Measurements from ENCODE around the gene LRIG1. TPM values are rescaled to one million over a fixed set of nuclear protein-coding genes. Genes with fewer than 3 reads are reported as not detected.

LRIG1 gene
- total and polyA plus RNA-seq, 7 donors: 4.2 to 226 (median 150) TPM

GRCh38 chr3:66502245-66502874 is 1.5 kb upstream of the LRIG1 start:
- DNase-seq: no peak
- Histone ChIP-seq H3K9me3 (no peaks in the 10 kb centered on the region), H3K36me3 (no peaks in the 10 kb centered on the region), H3K27me3 (no peaks in the 10 kb centered on the region), H3K4me3 (peak overlapping the region in 1 of 4 donors; percentile 90), H3K4me1 (peaks cover 0 to 34% (median 30%) of the 10 kb centered on the region in 4 donors), H3K27ac (peak overlapping the region in 3 of 4 donors; percentile 90 to 95 (median 92))
- TF ChIP-seq, protein P1, sequence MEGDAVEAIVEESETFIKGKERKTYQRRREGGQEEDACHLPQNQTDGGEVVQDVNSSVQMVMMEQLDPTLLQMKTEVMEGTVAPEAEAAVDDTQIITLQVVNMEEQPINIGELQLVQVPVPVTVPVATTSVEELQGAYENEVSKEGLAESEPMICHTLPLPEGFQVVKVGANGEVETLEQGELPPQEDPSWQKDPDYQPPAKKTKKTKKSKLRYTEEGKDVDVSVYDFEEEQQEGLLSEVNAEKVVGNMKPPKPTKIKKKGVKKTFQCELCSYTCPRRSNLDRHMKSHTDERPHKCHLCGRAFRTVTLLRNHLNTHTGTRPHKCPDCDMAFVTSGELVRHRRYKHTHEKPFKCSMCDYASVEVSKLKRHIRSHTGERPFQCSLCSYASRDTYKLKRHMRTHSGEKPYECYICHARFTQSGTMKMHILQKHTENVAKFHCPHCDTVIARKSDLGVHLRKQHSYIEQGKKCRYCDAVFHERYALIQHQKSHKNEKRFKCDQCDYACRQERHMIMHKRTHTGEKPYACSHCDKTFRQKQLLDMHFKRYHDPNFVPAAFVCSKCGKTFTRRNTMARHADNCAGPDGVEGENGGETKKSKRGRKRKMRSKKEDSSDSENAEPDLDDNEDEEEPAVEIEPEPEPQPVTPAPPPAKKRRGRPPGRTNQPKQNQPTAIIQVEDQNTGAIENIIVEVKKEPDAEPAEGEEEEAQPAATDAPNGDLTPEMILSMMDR (IDR thresholded peaks at IDR 0.05): no peak
- TF ChIP-seq POLR2A (IDR thresholded peaks at IDR 0.05) (no peak), EP300 (IDR thresholded peaks at IDR 0.05) (no peak), POLR2AphosphoS5 (IDR thresholded peaks at IDR 0.05) (no peak)
- WGBS, 2 donors: 78 to 79% methylated on average over 6 of the region's 6 CpGs
- intact Hi-C loops (cut with DNase I): loop anchor here (5.0 kb wide), 4 partner anchors 50 to 465 kb away; partner anchors contain the start of gene MAGI1

DNA sequence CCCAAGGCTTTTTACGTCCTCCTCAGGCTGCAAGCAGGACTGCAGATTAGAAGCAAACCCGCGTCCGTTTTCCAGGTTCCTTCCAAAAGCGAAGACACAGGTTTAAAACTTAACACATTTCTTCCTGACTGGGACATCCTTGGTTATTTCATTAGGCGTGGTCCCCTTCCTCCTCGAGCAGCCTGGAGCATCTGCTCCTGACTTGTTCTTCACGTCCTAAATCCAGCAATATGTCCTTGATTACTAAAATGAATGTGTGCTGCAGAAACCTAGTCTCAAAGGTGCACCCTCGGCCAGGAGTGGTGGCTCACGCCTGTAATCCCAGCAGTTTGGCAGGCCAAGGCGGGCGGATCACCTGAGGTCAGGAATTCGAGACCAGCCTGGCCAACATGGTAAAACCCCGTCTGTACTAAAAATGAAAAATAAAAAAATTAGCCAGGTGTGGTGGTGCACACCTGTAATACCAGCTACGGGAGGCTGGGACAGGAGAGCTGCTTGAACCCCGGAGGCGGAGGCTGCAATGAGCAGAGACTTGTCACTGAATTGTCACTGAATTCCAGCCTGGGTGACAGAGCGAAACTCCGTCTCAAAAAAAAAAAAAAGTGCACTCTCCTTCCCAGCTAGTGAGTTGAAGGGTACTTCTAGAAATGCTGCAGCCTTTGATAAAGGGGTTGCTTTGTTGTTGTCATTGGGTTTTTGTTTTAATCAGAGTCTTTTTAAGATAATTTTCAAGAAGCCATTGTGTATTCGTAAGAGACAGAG is 842 bp upstream of the LRIG1 start:
- DNase-seq: no peak
- no peaks in the 10 kb centered on the region for H3K27me3 ChIP-seq
- H3K27ac ChIP-seq: peak overlapping the region; percentile 90 to 97 (median 94)
- no peaks in the 10 kb centered on the region for H3K9me3 ChIP-seq
- TF ChIP-seq POLR2A (IDR thresholded peaks at IDR 0.05): no peak
- TF ChIP-seq, protein P1 (IDR thresholded peaks at IDR 0.05): peak in 1 of 4 experiments; percentile 6
- no peaks in the 10 kb centered on the region for H3K36me3 ChIP-seq
- H3K4me1 ChIP-seq: peaks cover 0 to 38% (median 34%) of the 10 kb centered on the region in 4 donors
- 28 to 35% methylated on average over 20 of the region's 20 CpGs for WGBS, 2 donors
- intact Hi-C loops (cut with DNase I): loop anchor here (2.0 to 5.0 kb wide), 7 partner anchors 49 to 464 kb away; partner anchors contain the start of gene MAGI1
- peak overlapping the region; percentile 37 to 99 (median 86) for H3K4me3 ChIP-seq

- 1% methylated on average over 80 of the region's 80 CpGs for WGBS, 2 donors
- intact Hi-C loops (cut with DNase I): loop anchor here (2.0 to 5.0 kb wide), 8 partner anchors 48 to 463 kb away; partner anchors contain the start of gene MAGI1
Measured at GRCh38 chr3:66499881-66500575, 794 bp downstream of the LRIG1 start.

GRCh38 chr3:66498687-66499621 is 1.9 kb downstream of the LRIG1 start:
- H3K9me3 ChIP-seq: no peaks in the 10 kb centered on the region
- intact Hi-C loops (cut with DNase I): loop anchor here (2.0 kb wide), 1 partner anchor 314 kb away; no protein-coding TSS in a partner anchor
- 12 to 37% methylated on average over 14 of the region's 14 CpGs for WGBS, 2 donors
- peak overlapping the region; percentile 90 to 97 (median 94) for H3K27ac ChIP-seq
- peak; percentile 78 for DNase-seq
- H3K36me3 ChIP-seq: no peaks in the 10 kb centered on the region
- peak overlapping the region; percentile 82 to 99 (median 87) for H3K4me3 ChIP-seq
- H3K4me1 ChIP-seq: peaks cover 0 to 65% (median 53%) of the 10 kb centered on the region in 4 donors
- no peaks in the 10 kb centered on the region for H3K27me3 ChIP-seq
- no peak for TF ChIP-seq POLR2A (IDR thresholded peaks at IDR 0.05)
- TF ChIP-seq, protein P1 (IDR thresholded peaks at IDR 0.05): no peak
- no peak for TF ChIP-seq EP300 (IDR thresholded peaks at IDR 0.05)
- TF ChIP-seq POLR2AphosphoS5 (IDR thresholded peaks at IDR 0.05): peak; percentile 29 to 85 (median 54)

More at GRCh38 chr3:66499881-66500575, 794 bp downstream of the LRIG1 start:
- TF ChIP-seq POLR2AphosphoS5 (IDR thresholded peaks at IDR 0.05): peak in 1 of 4 donors; percentile 12
- no peak for TF ChIP-seq EP300 (IDR thresholded peaks at IDR 0.05)
- H3K27me3 ChIP-seq: no peaks in the 10 kb centered on the region
- peak overlapping the region; percentile 82 to 99 (median 87) for H3K4me3 ChIP-seq
- peak; percentile 79 for DNase-seq
- no peaks in the 10 kb centered on the region for H3K36me3 ChIP-seq
- H3K9me3 ChIP-seq: no peaks in the 10 kb centered on the region
- peak overlapping the region; percentile 90 to 97 (median 94) for H3K27ac ChIP-seq
- peaks cover 0 to 54% (median 44%) of the 10 kb centered on the region in 4 donors for H3K4me1 ChIP-seq

All from sigmoid colon (tissue), 7 donors.